Stimulated activated CD8-positive, alpha-beta memory T cell treated with anti-CD3 and anti-CD28 coated beads, Interleukin-2, amount 100 ng/mL, for 48 hours (primary cell): ENCODE results near the gene BACE1-AS.
"Not testable (repeated sequence)": the region's sequence is repeated elsewhere in the genome, so short reads cannot be mapped to it uniquely, and the experiment has no call there.

Source experiments
- DNase-seq, 2 donors: peaks; one replicate each; pipeline ENCODE4 v3.0.0-alpha.2; 2020; ENCODE audit warnings: low read depth in 2 of 2

BACE1-AS gene

GRCh38 chr11:117290809-117291396 is at the start of gene BACE1-AS:
Gene BACE1-AS, plus strand, starts transcription at chr11:117291346.
- DNase-seq = no peak

- DNase-seq = no peak
Measured at GRCh38 chr11:117248341-117248740, 42.8 kb upstream of the BACE1-AS start.

GRCh38 chr11:117249571-117249970 is 41.6 kb upstream of the BACE1-AS start:
- DNase-seq = no peak

- DNase-seq = no peak
Measured at GRCh38 chr11:117251506-117251905, 39.6 kb upstream of the BACE1-AS start.

- no peak for DNase-seq
Measured at GRCh38 chr11:117255966-117256365, 35.2 kb upstream of the BACE1-AS start.

GRCh38 chr11:117256573-117256972 is 34.6 kb upstream of the BACE1-AS start:
- no peak for DNase-seq

GRCh38 chr11:117258576-117258975 is 32.6 kb upstream of the BACE1-AS start:
- DNase-seq = no peak

GRCh38 chr11:117259417-117259816 is 31.7 kb upstream of the BACE1-AS start:
- no peak for DNase-seq

- not testable (repeated sequence) for DNase-seq
Measured at GRCh38 chr11:117264624-117265323, 26.4 kb upstream of the BACE1-AS start.

GRCh38 chr11:117265745-117266144 is 25.4 kb upstream of the BACE1-AS start:
- no peak for DNase-seq

GRCh38 chr11:117269856-117270255 is 21.3 kb upstream of the BACE1-AS start:
- DNase-seq = no peak

GRCh38 chr11:117271208-117271607 is 19.9 kb upstream of the BACE1-AS start:
- DNase-seq = no peak

GRCh38 chr11:117272175-117272574 is 19.0 kb upstream of the BACE1-AS start:
- DNase-seq = not testable (repeated sequence)

GRCh38 chr11:117273550-117274289 is 17.4 kb upstream of the BACE1-AS start:
- DNase-seq = no peak

GRCh38 chr11:117278347-117278746 is 12.8 kb upstream of the BACE1-AS start:
- no peak for DNase-seq

GRCh38 chr11:117279711-117280376 is 11.3 kb upstream of the BACE1-AS start:
- DNase-seq = no peak

GRCh38 chr11:117281159-117281558 is 10.0 kb upstream of the BACE1-AS start:
- no peak for DNase-seq

- no peak for DNase-seq
Measured at GRCh38 chr11:117281869-117282268, 9.3 kb upstream of the BACE1-AS start.

- no peak for DNase-seq
Measured at GRCh38 chr11:117282956-117283355, 8.2 kb upstream of the BACE1-AS start.

GRCh38 chr11:117284053-117284452 is 7.1 kb upstream of the BACE1-AS start:
- DNase-seq = no peak

GRCh38 chr11:117286588-117286987 is 4.6 kb upstream of the BACE1-AS start:
- no peak for DNase-seq

GRCh38 chr11:117287668-117288067 is 3.5 kb upstream of the BACE1-AS start:
- DNase-seq = no peak
